IMR-90 (cell line): ENCODE measurements around the gene TNIP2. TPM values are rescaled to one million over a fixed set of nuclear protein-coding genes. Genes with fewer than 3 reads are reported as not detected.

Source experiments
- ATAC-seq: fragments of 200-7000 bp; cut with Tn5 transposase; 2 replicates; pipeline ENCODE4 v1.9.1; 2020; ENCODE audit warnings: low read depth, mild to moderate bottlenecking, moderate library complexity
- BruUV-seq: library from RNA; stranded (reverse); fragments of 400-500 nt; replicated peaks from 2 replicates; lab custom pipeline; 2021; lab: Mats Ljungman, UMichigan
- CTCF ChIA-PET: fragments of 300-600 bp; formaldehyde crosslinking; extraction: SDS; loops from one replicate; lab custom pipeline; 2021; ENCODE audit warnings: antibody characterized with exemption; lab: Yijun Ruan, JAX
- POLR2A ChIA-PET: fragments of 300-600 bp; sonication (Branson Sonifier 250); formaldehyde crosslinking; loops from one replicate; lab custom pipeline; 2022; ENCODE audit warnings: antibody characterized with exemption; ENCODE audit not compliant: unreplicated experiment; lab: Charles Lee
- DNase-seq: peaks from one replicate; pipeline ENCODE4 v3.0.0; 2013
- H2AFZ ChIP-seq: replicated peaks from 2 replicates; pipeline ENCODE3; 2013; ENCODE audit warnings: low read length, mild to moderate bottlenecking; ENCODE audit not compliant: poor library complexity
- H2AK5ac ChIP-seq: 2 replicates; pipeline ENCODE4 v1.6.1; 2013; ENCODE audit warnings: low read depth, low read length, inconsistent platforms
- H2AK9ac ChIP-seq: replicated peaks from 2 replicates; pipeline ENCODE3; 2013; ENCODE audit warnings: mild to moderate bottlenecking, low read depth, low read length, moderate library complexity; ENCODE audit not compliant: poor library complexity
- H2BK120ac ChIP-seq: 2 replicates; pipeline ENCODE4 v1.6.1; 2013; ENCODE audit warnings: low read depth, low read length, inconsistent platforms
- H2BK15ac ChIP-seq: 3 replicates; pipeline ENCODE4 v1.6.1; 2013; ENCODE audit warnings: low read depth, low read length, inconsistent platforms
- H2BK20ac ChIP-seq: 2 replicates; pipeline ENCODE4 v1.6.1; 2013; ENCODE audit warnings: low read depth, mild to moderate bottlenecking, inconsistent platforms, low read length, moderate library complexity
- H2BK5ac ChIP-seq: 2 replicates; pipeline ENCODE4 v1.6.1; 2013; ENCODE audit warnings: mild to moderate bottlenecking, low read depth, low read length, inconsistent platforms; ENCODE audit not compliant: poor library complexity, severe bottlenecking
- H3K14ac ChIP-seq: replicated peaks from 2 replicates; pipeline ENCODE4 v1.6.1; 2013; ENCODE audit warnings: low read depth, low read length, inconsistent platforms
- H3K18ac ChIP-seq: 2 replicates; pipeline ENCODE4 v1.6.1; 2013; ENCODE audit warnings: low read depth, low read length, control low read depth
- H3K23ac ChIP-seq: 2 replicates; pipeline ENCODE4 v1.6.1; 2013; ENCODE audit warnings: low read depth, low read length, inconsistent platforms
- H3K27ac ChIP-seq: 2 replicates; pipeline ENCODE4 v1.5.1; 2013; ENCODE audit warnings: mild to moderate bottlenecking, control low read depth, low read length; ENCODE audit not compliant: insufficient read depth
- H3K27me3 ChIP-seq: 2 replicates; pipeline ENCODE4 v1.6.1; 2013; ENCODE audit warnings: low read length; ENCODE audit not compliant: control insufficient read depth, insufficient read depth
- H3K36me3 ChIP-seq: 2 replicates; pipeline ENCODE4 v1.6.1; 2013; ENCODE audit warnings: low read length, mixed read lengths; ENCODE audit not compliant: control insufficient read depth, insufficient read depth
- H3K4ac ChIP-seq: 2 replicates; pipeline ENCODE4 v1.6.1; 2013; ENCODE audit warnings: low read depth, low read length, inconsistent platforms
- H3K4me1 ChIP-seq: 2 replicates; pipeline ENCODE4 v1.6.1; 2013; ENCODE audit warnings: low read length, mixed read lengths; ENCODE audit not compliant: control insufficient read depth, insufficient read depth
- H3K4me2 ChIP-seq: 2 replicates; pipeline ENCODE4 v1.6.1; 2013; ENCODE audit warnings: low read depth, mild to moderate bottlenecking, control low read depth, low read length, moderate library complexity
- H3K4me3 ChIP-seq: 2 replicates; pipeline ENCODE4 v1.5.1; 2013; ENCODE audit warnings: low read depth, mild to moderate bottlenecking, control low read depth, low read length, moderate library complexity; ENCODE audit not compliant: insufficient read depth
- H3K56ac ChIP-seq: 2 replicates; pipeline ENCODE4 v1.6.1; 2013; ENCODE audit warnings: low read length, inconsistent platforms; ENCODE audit not compliant: insufficient read depth; ENCODE audit errors: extremely low read depth
- H3K79me1 ChIP-seq, 2 experiments: 2 replicates each; pipeline ENCODE4 v1.6.1; 2013; ENCODE audit warnings: low read length in 2 of 2, inconsistent platforms in 1 of 2, low read depth in 1 of 2
- H3K9ac ChIP-seq: 2 replicates; pipeline ENCODE4 v1.6.1; 2013; ENCODE audit warnings: low read depth, low read length, control low read depth
- H3K9me1 ChIP-seq: 2 replicates; pipeline ENCODE4 v1.6.1; 2013; ENCODE audit warnings: low read length, inconsistent platforms; ENCODE audit not compliant: insufficient read depth
- H3K9me3 ChIP-seq: 2 replicates; pipeline ENCODE4 v1.6.1; 2013; ENCODE audit warnings: low read length; ENCODE audit not compliant: control insufficient read depth, insufficient read depth
- H4K20me1 ChIP-seq: 2 replicates; pipeline ENCODE4 v1.6.1; 2013; ENCODE audit warnings: low read length, inconsistent platforms; ENCODE audit not compliant: insufficient read depth
- H4K5ac ChIP-seq: 2 replicates; pipeline ENCODE4 v1.6.1; 2013; ENCODE audit warnings: mild to moderate bottlenecking, low read depth, low read length, control low read depth
- H4K8ac ChIP-seq, 2 experiments: 2 replicates each; pipeline ENCODE4 v1.6.1; 2013; ENCODE audit warnings: low read depth in 2 of 2, low read length in 2 of 2, control low read depth in 1 of 2, inconsistent platforms in 1 of 2
- H4K91ac ChIP-seq: 2 replicates; pipeline ENCODE4 v1.6.1; 2013; ENCODE audit warnings: low read depth, low read length, inconsistent platforms; ENCODE audit not compliant: insufficient read depth
- BHLHE40 ChIP-seq: fragments of 150-350 bp; IDR thresholded peaks from 2 replicates; pipeline ENCODE4 v1.6.1; 2016; ENCODE audit warnings: mild to moderate bottlenecking, low read depth, low read length
- CEBPB ChIP-seq: IDR thresholded peaks from 2 replicates; pipeline ENCODE4 v1.6.1; 2012; ENCODE audit warnings: low read depth, low read length, improper control_type of control experiment
- FOS ChIP-seq: fragments of 150-350 bp; IDR thresholded peaks from 2 replicates; pipeline ENCODE4 v1.6.1; 2016; ENCODE audit warnings: low read depth, low read length
- MAFK ChIP-seq: IDR thresholded peaks from 2 replicates; pipeline ENCODE4 v1.6.1; 2012; ENCODE audit warnings: low read depth, low read length, improper control_type of control experiment
- MAZ ChIP-seq: IDR thresholded peaks from 2 replicates; pipeline ENCODE4 v1.6.1; 2012; ENCODE audit warnings: low read depth, mild to moderate bottlenecking, low read length, improper control_type of control experiment, moderate library complexity, borderline replicate concordance
- MXI1 ChIP-seq: IDR thresholded peaks from 2 replicates; pipeline ENCODE4 v1.6.1; 2012; ENCODE audit warnings: low read depth, mild to moderate bottlenecking, low read length, moderate library complexity, borderline replicate concordance
- NFE2L2 ChIP-seq: fragments of 150-350 bp; IDR thresholded peaks from 2 replicates; pipeline ENCODE4 v1.6.1; 2016; ENCODE audit warnings: low read depth, mild to moderate bottlenecking, low read length
- POLR2A ChIP-seq: IDR thresholded peaks from 2 replicates; pipeline ENCODE4 v1.6.1; 2012; ENCODE audit warnings: mild to moderate bottlenecking, low read depth, low read length
- RAD21 ChIP-seq: IDR thresholded peaks from 2 replicates; pipeline ENCODE4 v1.6.1; 2012; ENCODE audit warnings: low read length, improper control_type of control experiment
- RCOR1 ChIP-seq: IDR thresholded peaks from 2 replicates; pipeline ENCODE4 v1.6.1; 2012; ENCODE audit warnings: mild to moderate bottlenecking, low read length, improper control_type of control experiment; ENCODE audit not compliant: insufficient replicate concordance
- RFX5 ChIP-seq: IDR thresholded peaks from 2 replicates; pipeline ENCODE4 v1.8.0; 2012; ENCODE audit warnings: low read depth, mild to moderate bottlenecking, low read length, moderate library complexity
- SMC3 ChIP-seq: fragments of 150-350 bp; IDR thresholded peaks from 2 replicates; pipeline ENCODE4 v1.6.1; 2016; ENCODE audit warnings: low read depth, mild to moderate bottlenecking, antibody characterized with exemption, low read length, moderate library complexity
- WGBS, 2 experiments: methylation state at CpG; one replicate each; pipeline versions ENCODE4 v1.1.5 to v1.1.7; 2013; ENCODE audit warnings: missing lambda C conversion rate in 2 of 2; ENCODE audit not compliant: insufficient read length in 1 of 2; ENCODE audit errors: extremely low coverage in 2 of 2; 5-methylcytosine and 5-hydroxymethylcytosine counted together
- dilution Hi-C: fragments of 300-500 bp; cut with HindIII; formaldehyde crosslinking; loops from one replicate; pipeline ENCODE4 v1.14.3; 2018; ENCODE audit warnings: low sequenced_read_pairs; ENCODE audit not compliant: unreplicated experiment
- in situ Hi-C: fragments of 300-500 bp; cut with MboI; formaldehyde crosslinking; loops from 3 replicates; pipeline ENCODE4 v1.14.3; 2019; ENCODE audit warnings: low sequenced_read_pairs, inconsistent platforms, mixed read lengths
- intact Hi-C: fragments of 100-400 bp; cut with micrococcal nuclease; formaldehyde crosslinking; loops from 2 replicates; pipeline ENCODE4 v1.10.0; 2022
- polyA plus RNA-seq, 3 experiments: library from polyadenylated mRNA; depleted of rRNA; stranded (reverse); fragments of >200 nt; gene quantifications; 2 replicates each; pipeline ENCODE4 v1.2.3, GENCODE V29; 2012; ENCODE audit warnings: low replicate concordance in 1 of 3
- total RNA-seq: library from RNA; depleted of rRNA; stranded (reverse); fragments of >200 nt; gene quantifications from 2 replicates; pipeline ENCODE4 v1.2.3, GENCODE V29; 2012
- TF ChIP-seq, protein P1 (sequence below): conservative IDR thresholded peaks from 2 replicates; pipeline ENCODE4 v1.5.1; 2012; ENCODE audit warnings: mild to moderate bottlenecking, low read depth, low read length, improper control_type of control experiment
- TF ChIP-seq, protein P2 (sequence below): fragments of 150-350 bp; IDR thresholded peaks from 2 replicates; pipeline ENCODE4 v1.6.1; 2016; ENCODE audit warnings: low read depth, mild to moderate bottlenecking, low read length, moderate library complexity, borderline replicate concordance

The TNIP2 gene
- total and polyA plus RNA-seq, 2 of the 4 experiments (the other 2 are of a cell fraction): 33.3 to 38.5 TPM

DNA sequence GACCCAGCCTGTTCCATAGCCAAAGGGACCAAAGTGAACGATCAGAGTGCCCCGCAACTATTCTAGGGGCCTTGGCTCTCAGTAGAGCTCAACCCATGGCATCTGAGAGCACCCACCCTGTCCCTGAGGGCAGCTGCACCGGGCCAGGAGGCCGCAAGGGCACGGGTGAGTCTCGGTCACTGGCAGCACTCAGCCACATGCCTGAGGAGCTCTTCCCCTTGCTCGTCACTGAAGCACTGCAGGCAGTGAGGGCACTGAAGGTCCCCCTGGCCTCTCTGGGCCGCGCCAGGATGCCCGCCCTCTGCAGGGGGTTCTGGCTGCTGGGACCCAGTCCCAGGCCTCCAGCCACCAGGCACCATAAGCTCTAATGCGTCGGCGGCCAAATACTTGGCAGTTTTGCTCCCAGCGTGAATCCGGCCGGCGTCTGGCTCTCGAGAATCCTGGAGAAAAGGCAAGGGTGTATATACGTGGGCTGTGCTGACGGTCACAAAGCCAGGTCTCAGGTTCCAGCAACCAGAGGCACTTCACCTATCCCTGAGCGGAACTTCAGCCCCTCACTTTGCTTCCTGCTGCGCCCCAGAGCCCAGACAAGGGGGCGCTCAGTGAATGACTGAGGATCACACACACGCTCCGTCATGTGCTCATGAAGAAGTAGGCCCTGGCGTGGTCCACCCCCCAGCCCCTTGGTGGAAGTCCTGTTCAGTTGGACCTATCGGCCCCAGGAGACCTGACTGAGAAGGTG lies 13.9 kb downstream of the TNIP2 start (continued):
- TF ChIP-seq NFE2L2: no peak

DNA sequence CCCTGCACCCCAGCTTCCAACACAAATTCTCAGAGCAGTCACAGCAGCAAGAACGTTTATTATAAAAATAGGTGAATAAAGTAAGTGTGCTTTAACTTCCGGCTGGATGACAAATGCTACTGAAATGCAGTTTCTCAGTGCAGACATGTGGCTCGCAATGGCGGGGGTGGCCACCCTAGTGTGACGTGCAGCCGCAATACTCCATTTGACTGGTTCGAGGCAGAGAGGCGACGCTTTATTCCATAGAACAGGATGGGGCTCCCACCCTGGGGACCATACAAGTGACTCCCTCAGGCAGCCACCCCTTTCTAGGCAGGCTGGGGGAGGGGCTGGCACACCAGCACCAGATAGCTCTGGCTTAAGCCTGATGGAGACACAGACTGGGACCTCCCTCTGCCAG lies 14.5 kb downstream of the TNIP2 start:
- no peak overlapping the region for H4K91ac ChIP-seq
- peaks cover 38% of the 10 kb centered on the region for H3K36me3 ChIP-seq
- DNase-seq: peak; percentile 57
- H2BK120ac ChIP-seq: no peak overlapping the region
- H3K9me1 ChIP-seq: peaks cover 26% of the 10 kb centered on the region
- in situ Hi-C loops (no loop called here), dilution Hi-C loops (no loop called here), intact Hi-C loops (no loop called here)
- H3K23ac ChIP-seq: no peak overlapping the region; the same call in 1 of the 2 replicates
- peaks cover 3 to 44% of the 10 kb centered on the region in 2 experiments; a peak in 3 of 4 replicates for H3K79me1 ChIP-seq
- H2BK15ac ChIP-seq: no peak overlapping the region
- peak overlapping the region; percentile 62 for H2AK9ac ChIP-seq
- no peak overlapping the region for H3K4me2 ChIP-seq
- CTCF ChIA-PET: no interaction called here
- no peak overlapping the region for H3K27ac ChIP-seq
- H2AFZ ChIP-seq: peak overlapping the region; percentile 39
- H3K56ac ChIP-seq: no peak overlapping the region
- H2BK5ac ChIP-seq: peak overlapping the region; percentile 46
- H3K18ac ChIP-seq: no peak overlapping the region
- no peak overlapping the region for H4K5ac ChIP-seq
- peak overlapping the region in 1 of 2 experiments; percentile 35; a peak in 1 of 4 replicates for H4K8ac ChIP-seq
- 0 out of 2 replicates have a peak overlapping the region, but pooled peaks have one; percentile 18 for H3K14ac ChIP-seq
- ATAC-seq: peak; percentile 21
- 80% methylated on average over 8 of the region's 9 CpGs; no CpG with 5 or more reads in 1 of the 2 experiments for WGBS, 2 experiments
- POLR2A ChIA-PET: no interaction called here
- no peak overlapping the region for H2BK20ac ChIP-seq
- no peak overlapping the region for H3K4me3 ChIP-seq
- peaks cover 18% of the 10 kb centered on the region for H3K4me1 ChIP-seq
- peaks cover 19% of the 10 kb centered on the region for H4K20me1 ChIP-seq
- no TSS peak for BruUV-seq
- H3K9ac ChIP-seq: no peak overlapping the region
- peak overlapping the region; percentile 23; the same call in 1 of the 2 replicates for H3K4ac ChIP-seq
- no peaks in the 10 kb centered on the region for H3K9me3 ChIP-seq
- H3K27me3 ChIP-seq: no peaks in the 10 kb centered on the region
- peak overlapping the region; percentile 54 for H2AK5ac ChIP-seq
- TF ChIP-seq, protein P1, sequence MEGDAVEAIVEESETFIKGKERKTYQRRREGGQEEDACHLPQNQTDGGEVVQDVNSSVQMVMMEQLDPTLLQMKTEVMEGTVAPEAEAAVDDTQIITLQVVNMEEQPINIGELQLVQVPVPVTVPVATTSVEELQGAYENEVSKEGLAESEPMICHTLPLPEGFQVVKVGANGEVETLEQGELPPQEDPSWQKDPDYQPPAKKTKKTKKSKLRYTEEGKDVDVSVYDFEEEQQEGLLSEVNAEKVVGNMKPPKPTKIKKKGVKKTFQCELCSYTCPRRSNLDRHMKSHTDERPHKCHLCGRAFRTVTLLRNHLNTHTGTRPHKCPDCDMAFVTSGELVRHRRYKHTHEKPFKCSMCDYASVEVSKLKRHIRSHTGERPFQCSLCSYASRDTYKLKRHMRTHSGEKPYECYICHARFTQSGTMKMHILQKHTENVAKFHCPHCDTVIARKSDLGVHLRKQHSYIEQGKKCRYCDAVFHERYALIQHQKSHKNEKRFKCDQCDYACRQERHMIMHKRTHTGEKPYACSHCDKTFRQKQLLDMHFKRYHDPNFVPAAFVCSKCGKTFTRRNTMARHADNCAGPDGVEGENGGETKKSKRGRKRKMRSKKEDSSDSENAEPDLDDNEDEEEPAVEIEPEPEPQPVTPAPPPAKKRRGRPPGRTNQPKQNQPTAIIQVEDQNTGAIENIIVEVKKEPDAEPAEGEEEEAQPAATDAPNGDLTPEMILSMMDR: no peak
- TF ChIP-seq BHLHE40 (no peak), MAZ (no peak), CEBPB (no peak), RFX5 (no peak), FOS (no peak), SMC3 (no peak), MXI1 (no peak), RCOR1 (no peak), RAD21 (no peak), POLR2A (no peak), MAFK (no peak)
- TF ChIP-seq, protein P2, sequence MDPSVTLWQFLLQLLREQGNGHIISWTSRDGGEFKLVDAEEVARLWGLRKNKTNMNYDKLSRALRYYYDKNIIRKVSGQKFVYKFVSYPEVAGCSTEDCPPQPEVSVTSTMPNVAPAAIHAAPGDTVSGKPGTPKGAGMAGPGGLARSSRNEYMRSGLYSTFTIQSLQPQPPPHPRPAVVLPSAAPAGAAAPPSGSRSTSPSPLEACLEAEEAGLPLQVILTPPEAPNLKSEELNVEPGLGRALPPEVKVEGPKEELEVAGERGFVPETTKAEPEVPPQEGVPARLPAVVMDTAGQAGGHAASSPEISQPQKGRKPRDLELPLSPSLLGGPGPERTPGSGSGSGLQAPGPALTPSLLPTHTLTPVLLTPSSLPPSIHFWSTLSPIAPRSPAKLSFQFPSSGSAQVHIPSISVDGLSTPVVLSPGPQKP: no peak
